Neural progenitor cell (in vitro differentiated cells): Measurements from ENCODE around the gene ZBTB20. TPM values are rescaled to one million over a fixed set of nuclear protein-coding genes. Genes with fewer than 3 reads are reported as not detected.

Experiments used
- DNase-seq: peaks from one replicate; pipeline ENCODE4 v3.0.0-alpha.2; 2016; ENCODE audit warnings: low spot score
- H2AFZ ChIP-seq: fragments of 200-600 bp; sonication (generic); replicated peaks from 2 replicates; pipeline ENCODE4 v1.6.1; 2016; ENCODE audit warnings: antibody characterized with exemption
- H3F3A ChIP-seq: fragments of 200-600 bp; sonication (generic); 2 replicates; pipeline ENCODE4 v1.6.1; 2016; ENCODE audit warnings: antibody characterized with exemption, low read depth
- H3K27ac ChIP-seq: fragments of 200-600 bp; sonication (generic); 2 replicates; pipeline ENCODE4 v1.5.1; 2016; ENCODE audit warnings: mild to moderate bottlenecking
- H3K27me3 ChIP-seq: fragments of 200-600 bp; sonication (generic); 2 replicates; pipeline ENCODE4 v1.6.1; 2016; ENCODE audit warnings: mild to moderate bottlenecking, moderate library complexity
- H3K36me3 ChIP-seq: fragments of 200-600 bp; sonication (generic); 2 replicates; pipeline ENCODE4 v1.5.1; 2016
- H3K4me1 ChIP-seq: fragments of 200-600 bp; sonication (generic); 2 replicates; pipeline ENCODE4 v1.6.1; 2016; ENCODE audit warnings: mixed run types
- H3K4me2 ChIP-seq: fragments of 200-600 bp; sonication (generic); 2 replicates; pipeline ENCODE4 v1.6.1; 2016
- H3K4me3 ChIP-seq: fragments of 200-600 bp; sonication (generic); 2 replicates; pipeline ENCODE4 v1.5.1; 2016
- H3K79me2 ChIP-seq: fragments of 200-600 bp; sonication (generic); 2 replicates; pipeline ENCODE4 v1.6.1; 2016; ENCODE audit warnings: low read depth
- H3K9ac ChIP-seq: fragments of 200-600 bp; sonication (generic); 2 replicates; pipeline ENCODE4 v1.6.1; 2016
- H3K9me3 ChIP-seq: fragments of 200-600 bp; sonication (generic); 2 replicates; pipeline ENCODE4 v1.5.1; 2016; ENCODE audit warnings: low read depth
- H4K20me1 ChIP-seq: fragments of 200-600 bp; sonication (generic); 2 replicates; pipeline ENCODE4 v1.6.1; 2016; ENCODE audit warnings: low read depth
- H3K27ac Mint-ChIP-seq: 3 replicates; pipeline ENCODE4 v1.8.0; 2021; ENCODE audit warnings: mixed read lengths
- H3K27me3 Mint-ChIP-seq: 2 replicates; pipeline ENCODE4 v1.8.0; 2022; ENCODE audit warnings: low read depth, mild to moderate bottlenecking, inconsistent platforms, moderate library complexity, mixed read lengths; ENCODE audit not compliant: insufficient read depth
- H3K36me3 Mint-ChIP-seq: 3 replicates; pipeline ENCODE4 v1.8.0; 2021; ENCODE audit warnings: mixed read lengths
- H3K4me1 Mint-ChIP-seq: 3 replicates; pipeline ENCODE4 v1.8.0; 2021; ENCODE audit warnings: mixed read lengths
- H3K4me3 Mint-ChIP-seq: 3 replicates; pipeline ENCODE4 v1.8.0; 2021; ENCODE audit warnings: mild to moderate bottlenecking, moderate library complexity, mixed read lengths
- H3K9me3 Mint-ChIP-seq: 3 replicates; pipeline ENCODE4 v1.8.0; 2020; ENCODE audit warnings: mixed read lengths
- EZH2 ChIP-seq: fragments of 200-600 bp; sonication (generic); IDR thresholded peaks from 2 replicates; pipeline ENCODE4 v1.6.1; 2017; ENCODE audit warnings: antibody characterized with exemption, mild to moderate bottlenecking, moderate library complexity
- EZH2phosphoT487 ChIP-seq: fragments of 200-600 bp; sonication (generic); IDR thresholded peaks from 2 replicates; pipeline ENCODE4 v1.6.1; 2017; ENCODE audit warnings: antibody characterized with exemption
- total RNA-seq: library from RNA; depleted of rRNA; stranded (reverse); fragments of >200 nt; gene quantifications from 2 replicates; pipeline ENCODE4 v1.2.3, GENCODE V29; 2015; ENCODE audit warnings: low replicate concordance
- TF ChIP-seq, protein P1 (sequence below): fragments of 200-600 bp; sonication (generic); IDR thresholded peaks from 2 replicates; pipeline ENCODE4 v1.5.1; 2017; ENCODE audit warnings: antibody characterized with exemption, mild to moderate bottlenecking

The ZBTB20 gene
- total RNA-seq, 1 donor from 2014 or later, result 1.9 TPM

DNA sequence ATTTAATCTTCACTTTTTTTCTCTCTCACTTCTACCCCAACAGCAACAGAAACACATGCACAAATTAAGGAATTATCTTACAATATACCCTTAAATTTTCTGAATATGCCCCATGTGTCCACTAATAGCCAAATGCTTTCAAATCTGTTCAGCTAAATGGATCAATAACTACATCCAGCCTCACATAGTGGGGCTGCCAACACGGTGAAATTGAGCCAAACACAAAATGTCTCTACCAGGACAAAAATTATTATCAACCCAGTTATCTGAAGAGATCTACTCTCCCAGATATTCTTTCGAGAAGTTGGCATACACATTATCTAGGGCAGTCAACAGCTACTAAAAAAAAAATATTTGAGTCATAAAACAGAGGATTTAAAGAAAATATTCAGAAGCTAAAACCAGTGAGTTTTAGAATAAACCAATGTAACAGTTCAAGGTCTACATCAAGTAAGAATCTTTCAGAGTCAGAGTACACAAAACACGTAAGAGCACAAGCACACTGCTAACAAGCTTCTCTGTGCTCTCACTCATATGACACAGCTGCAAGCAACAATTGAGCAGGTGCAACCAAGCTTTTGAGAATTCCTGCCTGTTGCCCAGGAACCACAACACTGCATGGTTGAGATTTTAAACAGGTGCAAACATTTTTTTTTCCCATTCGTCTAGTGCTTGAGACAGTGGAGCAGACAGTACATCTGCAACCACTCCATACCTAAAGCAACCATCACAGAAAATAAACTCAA, 247.7 kb downstream of the ZBTB20 start:
- H3K27ac ChIP-seq, result no peak overlapping the region
- H3K27me3 ChIP-seq, result no peaks in the 10 kb centered on the region
- H3K4me1 Mint-ChIP-seq, result peaks cover 43% of the 10 kb centered on the region
- peak overlapping the region; percentile 2 for H3K4me2 ChIP-seq
- no peaks in the 10 kb centered on the region for H3K36me3 Mint-ChIP-seq
- DNase-seq, result peak; percentile 31
- H3K9me3 Mint-ChIP-seq, result no peaks in the 10 kb centered on the region
- H3K4me3 ChIP-seq, result no peak overlapping the region
- TF ChIP-seq, protein P1, sequence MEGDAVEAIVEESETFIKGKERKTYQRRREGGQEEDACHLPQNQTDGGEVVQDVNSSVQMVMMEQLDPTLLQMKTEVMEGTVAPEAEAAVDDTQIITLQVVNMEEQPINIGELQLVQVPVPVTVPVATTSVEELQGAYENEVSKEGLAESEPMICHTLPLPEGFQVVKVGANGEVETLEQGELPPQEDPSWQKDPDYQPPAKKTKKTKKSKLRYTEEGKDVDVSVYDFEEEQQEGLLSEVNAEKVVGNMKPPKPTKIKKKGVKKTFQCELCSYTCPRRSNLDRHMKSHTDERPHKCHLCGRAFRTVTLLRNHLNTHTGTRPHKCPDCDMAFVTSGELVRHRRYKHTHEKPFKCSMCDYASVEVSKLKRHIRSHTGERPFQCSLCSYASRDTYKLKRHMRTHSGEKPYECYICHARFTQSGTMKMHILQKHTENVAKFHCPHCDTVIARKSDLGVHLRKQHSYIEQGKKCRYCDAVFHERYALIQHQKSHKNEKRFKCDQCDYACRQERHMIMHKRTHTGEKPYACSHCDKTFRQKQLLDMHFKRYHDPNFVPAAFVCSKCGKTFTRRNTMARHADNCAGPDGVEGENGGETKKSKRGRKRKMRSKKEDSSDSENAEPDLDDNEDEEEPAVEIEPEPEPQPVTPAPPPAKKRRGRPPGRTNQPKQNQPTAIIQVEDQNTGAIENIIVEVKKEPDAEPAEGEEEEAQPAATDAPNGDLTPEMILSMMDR, result no peak
- TF ChIP-seq EZH2phosphoT487 (no peak), EZH2 (no peak)
- H3K4me3 Mint-ChIP-seq, result peak overlapping the region; percentile 10
- no peaks in the 10 kb centered on the region for H3K36me3 ChIP-seq
- no peak overlapping the region for H3K9ac ChIP-seq
- no peaks in the 10 kb centered on the region for H3K79me2 ChIP-seq
- H3K27ac Mint-ChIP-seq, result peak overlapping the region; percentile 96
- peaks cover 21% of the 10 kb centered on the region for H3F3A ChIP-seq
- peak overlapping the region; percentile 23 for H2AFZ ChIP-seq
- no peaks in the 10 kb centered on the region for H4K20me1 ChIP-seq
- no peaks in the 10 kb centered on the region for H3K9me3 ChIP-seq
- peaks cover 33% of the 10 kb centered on the region for H3K4me1 ChIP-seq
- H3K27me3 Mint-ChIP-seq, result no peaks in the 10 kb centered on the region

DNA sequence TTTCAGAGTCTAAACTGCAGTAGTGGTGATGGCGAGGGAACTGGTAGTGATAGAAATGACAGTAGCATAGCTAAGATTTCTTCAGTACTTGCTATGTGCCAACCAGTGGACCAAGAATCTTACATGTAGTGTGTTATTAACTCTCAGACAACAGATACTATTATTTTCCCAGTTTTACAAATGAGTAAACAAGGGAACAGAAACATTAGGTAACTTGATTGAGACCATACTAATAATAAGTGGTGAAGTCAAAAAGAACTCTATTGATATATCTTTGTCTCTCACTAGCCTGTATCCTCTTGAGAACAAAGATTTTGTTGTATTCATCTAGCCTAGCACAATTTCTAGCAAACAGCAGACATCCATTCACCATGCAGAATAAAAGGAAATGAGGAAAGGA, 250.1 kb downstream of the ZBTB20 start:
- H3K27me3 Mint-ChIP-seq, result no peaks in the 10 kb centered on the region
- no peaks in the 10 kb centered on the region for H3K36me3 ChIP-seq
- no peaks in the 10 kb centered on the region for H3K27me3 ChIP-seq
- no peak overlapping the region for H3K9ac ChIP-seq
- no peak overlapping the region for H2AFZ ChIP-seq
- no peaks in the 10 kb centered on the region for H3K36me3 Mint-ChIP-seq
- DNase-seq, result no peak
- H3K4me2 ChIP-seq, result no peak overlapping the region
- H3K4me1 Mint-ChIP-seq, result peaks cover 31% of the 10 kb centered on the region
- no peak for TF ChIP-seq EZH2phosphoT487
- TF ChIP-seq, protein P1, result no peak
- no peak for TF ChIP-seq EZH2
- H3K27ac Mint-ChIP-seq, result no peak overlapping the region
- H3K9me3 Mint-ChIP-seq, result no peaks in the 10 kb centered on the region
- H3K27ac ChIP-seq, result no peak overlapping the region
- no peaks in the 10 kb centered on the region for H4K20me1 ChIP-seq
- H3F3A ChIP-seq, result peaks cover 2% of the 10 kb centered on the region
- no peak overlapping the region for H3K4me3 ChIP-seq
- no peaks in the 10 kb centered on the region for H3K9me3 ChIP-seq
- peaks cover 23% of the 10 kb centered on the region for H3K4me1 ChIP-seq
- no peak overlapping the region for H3K4me3 Mint-ChIP-seq
- no peaks in the 10 kb centered on the region for H3K79me2 ChIP-seq

DNA sequence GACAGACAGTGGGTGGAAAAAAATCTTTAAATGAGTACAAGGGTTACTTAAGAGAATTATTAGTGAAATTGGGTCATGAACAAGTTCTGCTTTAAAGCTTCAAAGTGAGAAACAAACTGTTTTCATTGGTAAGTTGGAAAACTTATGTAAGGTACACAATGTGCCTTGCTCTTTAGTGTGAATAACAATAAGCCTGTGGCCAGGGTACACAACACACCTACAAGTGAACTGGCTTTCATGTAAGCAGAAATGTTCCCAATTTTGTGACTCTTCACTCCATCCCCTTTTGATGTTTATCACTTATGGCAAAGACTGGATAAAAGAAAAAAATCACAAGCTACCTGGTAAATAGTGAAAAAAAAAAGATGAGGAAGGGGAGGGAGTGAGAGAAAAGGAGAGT, 253.7 kb downstream of the ZBTB20 start:
- Histone ChIP-seq H3K4me2 (no peak overlapping the region), H3K9ac (no peak overlapping the region), H3F3A (no peaks in the 10 kb centered on the region), H3K36me3 (no peaks in the 10 kb centered on the region), H3K27ac (no peak overlapping the region), H3K4me1 (peaks cover 12% of the 10 kb centered on the region), H3K9me3 (no peaks in the 10 kb centered on the region), H3K4me3 (no peak overlapping the region), H3K27me3 (no peaks in the 10 kb centered on the region), H4K20me1 (no peaks in the 10 kb centered on the region), H3K79me2 (no peaks in the 10 kb centered on the region), H2AFZ (no peak overlapping the region)
- no peak for DNase-seq
- TF ChIP-seq EZH2, result no peak
- no peak for TF ChIP-seq EZH2phosphoT487
- TF ChIP-seq, protein P1, result no peak
- Mint-ChIP-seq H3K4me3 (no peak overlapping the region), H3K9me3 (no peaks in the 10 kb centered on the region), H3K27me3 (no peaks in the 10 kb centered on the region), H3K4me1 (peaks cover 13% of the 10 kb centered on the region), H3K27ac (no peak overlapping the region), H3K36me3 (no peaks in the 10 kb centered on the region)
